GM23338 (cell line): ENCODE measurements around the gene MED13. TPM values are rescaled to one million over a fixed set of nuclear protein-coding genes. Genes with fewer than 3 reads are reported as not detected.

ENCODE experiments used
- ATAC-seq: fragments of 200-7000 bp; cut with Tn5 transposase; 3 replicates; pipeline ENCODE4 v1.9.1; 2020
- DNase-seq: peaks from one replicate; pipeline ENCODE4 v3.0.0-alpha.2; 2015; ENCODE audit warnings: low spot score
- H2AFZ ChIP-seq: fragments of 200-600 bp; sonication (generic); 2 replicates; pipeline ENCODE4 v1.8.0; 2016; ENCODE audit warnings: antibody characterized with exemption, mild to moderate bottlenecking, moderate library complexity
- H3F3A ChIP-seq: fragments of 200-600 bp; sonication (generic); replicated peaks from 2 replicates; pipeline ENCODE4 v1.8.0; 2017; ENCODE audit warnings: antibody characterized with exemption, mixed run types, low read depth
- H3K27ac ChIP-seq: fragments of 200-600 bp; sonication (generic); 2 replicates; pipeline ENCODE4 v1.6.1; 2016; ENCODE audit warnings: low read depth
- H3K27me3 ChIP-seq: fragments of 200-600 bp; sonication (generic); 2 replicates; pipeline ENCODE4 v1.8.0; 2016; ENCODE audit warnings: mild to moderate bottlenecking, mixed run types, moderate library complexity; ENCODE audit not compliant: insufficient read depth
- H3K36me3 ChIP-seq: fragments of 200-600 bp; sonication (generic); 2 replicates; pipeline ENCODE4 v1.8.0; 2016; ENCODE audit warnings: mild to moderate bottlenecking; ENCODE audit not compliant: insufficient read depth
- H3K4me1 ChIP-seq: fragments of 200-600 bp; sonication (generic); 2 replicates; pipeline ENCODE4 v1.8.0; 2016; ENCODE audit warnings: mild to moderate bottlenecking, moderate library complexity; ENCODE audit not compliant: insufficient read depth
- H3K4me2 ChIP-seq: fragments of 200-600 bp; sonication (generic); 2 replicates; pipeline ENCODE4 v1.7.1; 2017; ENCODE audit warnings: mixed run types
- H3K4me3 ChIP-seq: fragments of 200-600 bp; sonication (generic); 2 replicates; pipeline ENCODE4 v1.6.1; 2016; ENCODE audit warnings: mixed run types
- H3K79me2 ChIP-seq: fragments of 200-600 bp; sonication (generic); replicated peaks from 2 replicates; pipeline ENCODE4 v1.8.0; 2017; ENCODE audit warnings: mild to moderate bottlenecking; ENCODE audit not compliant: insufficient read depth
- H3K9me2 ChIP-seq: fragments of 200-600 bp; sonication (generic); 2 replicates; pipeline ENCODE4 v1.8.0; 2017; ENCODE audit not compliant: insufficient read depth
- H4K20me1 ChIP-seq: fragments of 200-600 bp; sonication (generic); replicated peaks from 2 replicates; pipeline ENCODE4 v1.8.0; 2017; ENCODE audit warnings: mild to moderate bottlenecking; ENCODE audit not compliant: insufficient read depth
- H3K27ac Mint-ChIP-seq: 2 replicates; pipeline ENCODE4 v1.8.0; 2020; ENCODE audit warnings: inconsistent platforms, mild to moderate bottlenecking, moderate library complexity, mixed read lengths
- H3K27me3 Mint-ChIP-seq: 3 replicates; pipeline ENCODE4 v1.8.0; 2022; ENCODE audit warnings: low read depth, mild to moderate bottlenecking, moderate library complexity, mixed read lengths, inconsistent platforms; ENCODE audit not compliant: insufficient read depth, poor library complexity
- H3K36me3 Mint-ChIP-seq: 3 replicates; pipeline ENCODE4 v1.8.0; 2021; ENCODE audit warnings: low read depth, mild to moderate bottlenecking, inconsistent platforms, moderate library complexity, mixed read lengths
- H3K4me1 Mint-ChIP-seq: 3 replicates; pipeline ENCODE4 v1.8.0; 2020; ENCODE audit warnings: mild to moderate bottlenecking, inconsistent platforms, mixed read lengths
- H3K4me3 Mint-ChIP-seq: 3 replicates; pipeline ENCODE4 v1.8.0; 2021; ENCODE audit warnings: moderate library complexity, mild to moderate bottlenecking, inconsistent platforms, mixed read lengths
- H3K9me3 Mint-ChIP-seq: 3 replicates; pipeline ENCODE4 v1.8.0; 2020; ENCODE audit warnings: moderate library complexity, mild to moderate bottlenecking, inconsistent platforms, mixed read lengths
- EZH2 ChIP-seq: fragments of 200-600 bp; sonication (generic); IDR thresholded peaks from one replicate; pipeline ENCODE4 v1.8.0; 2017; ENCODE audit warnings: antibody characterized with exemption, mild to moderate bottlenecking, low read depth; ENCODE audit not compliant: unreplicated experiment
- EZH2phosphoT487 ChIP-seq: fragments of 200-600 bp; sonication (generic); IDR thresholded peaks from one replicate; pipeline ENCODE4 v1.8.1; 2018; ENCODE audit warnings: antibody characterized with exemption; ENCODE audit not compliant: unreplicated experiment
- JUNB ChIP-seq: IDR thresholded peaks from one replicate; pipeline ENCODE4 v1.6.1; 2016; ENCODE audit warnings: antibody characterized with exemption; ENCODE audit not compliant: unreplicated experiment
- STAT1 ChIP-seq: IDR thresholded peaks from one replicate; pipeline ENCODE4 v1.6.1; 2016; ENCODE audit warnings: antibody characterized with exemption; ENCODE audit not compliant: unreplicated experiment
- polyA plus RNA-seq: library from polyadenylated mRNA; unstranded; fragments of >200 nt; fragmentation: Nextera tagmentation; extraction: Ambion mirVana; gene quantifications from 2 replicates; pipeline ENCODE4 v1.2.1, GENCODE V29; 2016
- total RNA-seq: library from RNA; depleted of rRNA; stranded (reverse); fragments of >200 nt; shearing (Covaris generic); gene quantifications from 2 replicates; pipeline ENCODE4 v1.2.3, GENCODE V29; 2014
- TF ChIP-seq, protein P1 (sequence below): fragments of 250-450 bp; sonication (Bioruptor Pico); IDR thresholded peaks from 2 replicates; pipeline ENCODE4 v1.5.0; 2020; ENCODE audit warnings: mild to moderate bottlenecking, moderate library complexity
- TF ChIP-seq, protein P2 (sequence below), 2 experiments: fragments of 200-600 bp in 1 of 2; sonication (generic) in 1 of 2; conservative IDR thresholded peaks; 2 replicates each; pipeline versions ENCODE4 v1.5.1 to v1.6.1; 2016 to 2017; ENCODE audit warnings: antibody characterized with exemption in 2 of 2, low read depth in 2 of 2, mild to moderate bottlenecking in 2 of 2, moderate library complexity in 1 of 2
- TF ChIP-seq, protein P3 (sequence below): IDR thresholded peaks from 2 replicates; pipeline ENCODE4 v1.6.1; 2016; ENCODE audit warnings: antibody characterized with exemption

The MED13 gene
- total and polyA plus RNA-seq, 2 experiments from 2014 or later, result 13.0 to 45.8 TPM

DNA sequence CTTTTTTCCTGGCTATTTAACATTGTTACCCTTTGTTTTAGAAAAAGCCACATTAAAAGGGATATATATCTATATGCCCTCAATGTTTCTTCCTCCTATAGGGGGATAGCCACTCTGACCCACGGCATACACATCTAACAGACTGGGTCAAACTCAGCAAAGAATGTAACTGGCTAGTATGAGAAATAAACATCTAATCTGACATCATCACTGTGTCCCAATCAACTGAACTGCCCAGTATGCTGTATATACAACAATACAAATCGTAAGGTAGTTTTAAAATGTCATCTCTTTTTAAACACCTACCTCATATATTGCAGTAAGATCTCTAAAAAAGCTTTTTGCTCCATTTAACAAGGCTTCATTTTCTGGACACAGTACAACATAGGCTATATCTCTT, 97.3 kb downstream of the MED13 start:
- TF ChIP-seq, protein P1, sequence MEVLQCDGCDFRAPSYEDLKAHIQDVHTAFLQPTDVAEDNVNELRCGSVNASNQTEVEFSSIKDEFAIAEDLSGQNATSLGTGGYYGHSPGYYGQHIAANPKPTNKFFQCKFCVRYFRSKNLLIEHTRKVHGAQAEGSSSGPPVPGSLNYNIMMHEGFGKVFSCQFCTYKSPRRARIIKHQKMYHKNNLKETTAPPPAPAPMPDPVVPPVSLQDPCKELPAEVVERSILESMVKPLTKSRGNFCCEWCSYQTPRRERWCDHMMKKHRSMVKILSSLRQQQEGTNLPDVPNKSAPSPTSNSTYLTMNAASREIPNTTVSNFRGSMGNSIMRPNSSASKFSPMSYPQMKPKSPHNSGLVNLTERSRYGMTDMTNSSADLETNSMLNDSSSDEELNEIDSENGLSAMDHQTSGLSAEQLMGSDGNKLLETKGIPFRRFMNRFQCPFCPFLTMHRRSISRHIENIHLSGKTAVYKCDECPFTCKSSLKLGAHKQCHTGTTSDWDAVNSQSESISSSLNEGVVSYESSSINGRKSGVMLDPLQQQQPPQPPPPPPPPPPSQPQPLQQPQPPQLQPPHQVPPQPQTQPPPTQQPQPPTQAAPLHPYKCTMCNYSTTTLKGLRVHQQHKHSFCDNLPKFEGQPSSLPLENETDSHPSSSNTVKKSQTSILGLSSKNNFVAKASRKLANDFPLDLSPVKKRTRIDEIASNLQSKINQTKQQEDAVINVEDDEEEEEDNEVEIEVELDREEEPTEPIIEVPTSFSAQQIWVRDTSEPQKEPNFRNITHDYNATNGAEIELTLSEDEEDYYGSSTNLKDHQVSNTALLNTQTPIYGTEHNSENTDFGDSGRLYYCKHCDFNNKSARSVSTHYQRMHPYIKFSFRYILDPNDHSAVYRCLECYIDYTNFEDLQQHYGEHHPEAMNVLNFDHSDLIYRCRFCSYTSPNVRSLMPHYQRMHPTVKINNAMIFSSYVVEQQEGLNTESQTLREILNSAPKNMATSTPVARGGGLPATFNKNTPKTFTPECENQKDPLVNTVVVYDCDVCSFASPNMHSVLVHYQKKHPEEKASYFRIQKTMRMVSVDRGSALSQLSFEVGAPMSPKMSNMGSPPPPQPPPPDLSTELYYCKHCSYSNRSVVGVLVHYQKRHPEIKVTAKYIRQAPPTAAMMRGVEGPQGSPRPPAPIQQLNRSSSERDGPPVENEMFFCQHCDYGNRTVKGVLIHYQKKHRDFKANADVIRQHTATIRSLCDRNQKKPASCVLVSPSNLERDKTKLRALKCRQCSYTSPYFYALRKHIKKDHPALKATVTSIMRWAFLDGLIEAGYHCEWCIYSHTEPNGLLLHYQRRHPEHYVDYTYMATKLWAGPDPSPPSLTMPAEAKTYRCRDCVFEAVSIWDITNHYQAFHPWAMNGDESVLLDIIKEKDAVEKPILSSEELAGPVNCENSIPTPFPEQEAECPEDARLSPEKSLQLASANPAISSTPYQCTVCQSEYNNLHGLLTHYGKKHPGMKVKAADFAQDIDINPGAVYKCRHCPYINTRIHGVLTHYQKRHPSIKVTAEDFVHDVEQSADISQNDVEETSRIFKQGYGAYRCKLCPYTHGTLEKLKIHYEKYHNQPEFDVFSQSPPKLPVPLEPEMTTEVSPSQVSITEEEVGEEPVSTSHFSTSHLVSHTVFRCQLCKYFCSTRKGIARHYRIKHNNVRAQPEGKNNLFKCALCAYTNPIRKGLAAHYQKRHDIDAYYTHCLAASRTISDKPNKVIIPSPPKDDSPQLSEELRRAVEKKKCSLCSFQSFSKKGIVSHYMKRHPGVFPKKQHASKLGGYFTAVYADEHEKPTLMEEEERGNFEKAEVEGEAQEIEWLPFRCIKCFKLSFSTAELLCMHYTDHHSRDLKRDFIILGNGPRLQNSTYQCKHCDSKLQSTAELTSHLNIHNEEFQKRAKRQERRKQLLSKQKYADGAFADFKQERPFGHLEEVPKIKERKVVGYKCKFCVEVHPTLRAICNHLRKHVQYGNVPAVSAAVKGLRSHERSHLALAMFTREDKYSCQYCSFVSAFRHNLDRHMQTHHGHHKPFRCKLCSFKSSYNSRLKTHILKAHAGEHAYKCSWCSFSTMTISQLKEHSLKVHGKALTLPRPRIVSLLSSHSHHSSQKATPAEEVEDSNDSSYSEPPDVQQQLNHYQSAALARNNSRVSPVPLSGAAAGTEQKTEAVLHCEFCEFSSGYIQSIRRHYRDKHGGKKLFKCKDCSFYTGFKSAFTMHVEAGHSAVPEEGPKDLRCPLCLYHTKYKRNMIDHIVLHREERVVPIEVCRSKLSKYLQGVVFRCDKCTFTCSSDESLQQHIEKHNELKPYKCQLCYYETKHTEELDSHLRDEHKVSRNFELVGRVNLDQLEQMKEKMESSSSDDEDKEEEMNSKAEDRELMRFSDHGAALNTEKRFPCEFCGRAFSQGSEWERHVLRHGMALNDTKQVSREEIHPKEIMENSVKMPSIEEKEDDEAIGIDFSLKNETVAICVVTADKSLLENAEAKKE (CRISPR knock-in tag), result no peak
- no peak for TF ChIP-seq EZH2phosphoT487
- no peak for TF ChIP-seq STAT1
- TF ChIP-seq, protein P2, sequence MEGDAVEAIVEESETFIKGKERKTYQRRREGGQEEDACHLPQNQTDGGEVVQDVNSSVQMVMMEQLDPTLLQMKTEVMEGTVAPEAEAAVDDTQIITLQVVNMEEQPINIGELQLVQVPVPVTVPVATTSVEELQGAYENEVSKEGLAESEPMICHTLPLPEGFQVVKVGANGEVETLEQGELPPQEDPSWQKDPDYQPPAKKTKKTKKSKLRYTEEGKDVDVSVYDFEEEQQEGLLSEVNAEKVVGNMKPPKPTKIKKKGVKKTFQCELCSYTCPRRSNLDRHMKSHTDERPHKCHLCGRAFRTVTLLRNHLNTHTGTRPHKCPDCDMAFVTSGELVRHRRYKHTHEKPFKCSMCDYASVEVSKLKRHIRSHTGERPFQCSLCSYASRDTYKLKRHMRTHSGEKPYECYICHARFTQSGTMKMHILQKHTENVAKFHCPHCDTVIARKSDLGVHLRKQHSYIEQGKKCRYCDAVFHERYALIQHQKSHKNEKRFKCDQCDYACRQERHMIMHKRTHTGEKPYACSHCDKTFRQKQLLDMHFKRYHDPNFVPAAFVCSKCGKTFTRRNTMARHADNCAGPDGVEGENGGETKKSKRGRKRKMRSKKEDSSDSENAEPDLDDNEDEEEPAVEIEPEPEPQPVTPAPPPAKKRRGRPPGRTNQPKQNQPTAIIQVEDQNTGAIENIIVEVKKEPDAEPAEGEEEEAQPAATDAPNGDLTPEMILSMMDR (conservative IDR thresholded peaks at IDR 0.05; ENCODE audit: low read depth in 2 of 2), result no peak
- TF ChIP-seq, protein P3, sequence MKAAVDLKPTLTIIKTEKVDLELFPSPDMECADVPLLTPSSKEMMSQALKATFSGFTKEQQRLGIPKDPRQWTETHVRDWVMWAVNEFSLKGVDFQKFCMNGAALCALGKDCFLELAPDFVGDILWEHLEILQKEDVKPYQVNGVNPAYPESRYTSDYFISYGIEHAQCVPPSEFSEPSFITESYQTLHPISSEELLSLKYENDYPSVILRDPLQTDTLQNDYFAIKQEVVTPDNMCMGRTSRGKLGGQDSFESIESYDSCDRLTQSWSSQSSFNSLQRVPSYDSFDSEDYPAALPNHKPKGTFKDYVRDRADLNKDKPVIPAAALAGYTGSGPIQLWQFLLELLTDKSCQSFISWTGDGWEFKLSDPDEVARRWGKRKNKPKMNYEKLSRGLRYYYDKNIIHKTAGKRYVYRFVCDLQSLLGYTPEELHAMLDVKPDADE, result no peak
- TF ChIP-seq JUNB, result no peak
- no peak for TF ChIP-seq EZH2
- no peaks in the 10 kb centered on the region for H3K27me3 Mint-ChIP-seq
- no peak overlapping the region for H3K27ac Mint-ChIP-seq
- Histone ChIP-seq H4K20me1 (peaks cover 5% of the 10 kb centered on the region), H3K79me2 (no peaks in the 10 kb centered on the region), H3K4me3 (no peak overlapping the region), H3F3A (no peaks in the 10 kb centered on the region), H3K27ac (no peak overlapping the region), H3K9me2 (no peaks in the 10 kb centered on the region), H2AFZ (no peak overlapping the region), H3K36me3 (peaks cover 41% of the 10 kb centered on the region), H3K4me2 (no peak overlapping the region), H3K4me1 (peaks cover 9% of the 10 kb centered on the region), H3K27me3 (no peaks in the 10 kb centered on the region)
- no peaks in the 10 kb centered on the region for H3K9me3 Mint-ChIP-seq
- ATAC-seq (no peak), DNase-seq (no peak)
- no peak overlapping the region for H3K4me3 Mint-ChIP-seq
- peaks cover 72% of the 10 kb centered on the region for H3K36me3 Mint-ChIP-seq
- H3K4me1 Mint-ChIP-seq, result peaks cover 5% of the 10 kb centered on the region; the same call in 2 of the 3 replicates
